ENCODE measurements around the gene LMF2.

- TF ChIP-seq CTCF (IDR thresholded peaks at IDR 0.05; ENCODE audit: low read depth, low read length) (no peak), EZH2phosphoT487 (IDR thresholded peaks at IDR 0.05; ENCODE audit: low read depth) (no peak)
Observed at GRCh38 chr22:50488886-50489285, 18.6 kb downstream of the LMF2 start.
